CD4-positive, alpha-beta T cell treated with Interleukin-4 for 4 hours (primary cell): Measurements from ENCODE around the gene ZNF580.

Experiments used
- DNase-seq: peaks from one replicate; pipeline ENCODE4 v3.0.0-alpha.2; 2020

The ZNF580 gene

DNA sequence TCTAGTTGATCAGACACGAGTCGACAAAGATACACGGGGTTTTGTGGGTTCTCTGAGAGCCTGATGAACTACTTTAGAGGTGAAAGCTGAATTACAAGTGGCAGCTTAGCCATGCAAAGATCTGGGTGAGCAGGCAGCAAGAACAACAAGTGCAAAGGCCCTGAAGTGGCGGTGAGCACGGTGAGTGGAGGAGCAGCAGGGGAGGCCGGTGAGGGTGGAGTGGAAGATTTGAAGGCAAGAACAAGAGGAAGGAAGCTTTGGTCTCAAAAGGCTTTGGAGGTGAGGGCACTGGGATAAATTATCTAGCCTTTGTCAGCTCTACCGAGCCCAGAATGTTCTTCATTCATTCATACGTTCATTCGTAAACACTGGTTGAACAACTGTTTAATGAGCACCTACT lies 34.0 kb upstream of the ZNF580 start:
- no peak for DNase-seq

DNA sequence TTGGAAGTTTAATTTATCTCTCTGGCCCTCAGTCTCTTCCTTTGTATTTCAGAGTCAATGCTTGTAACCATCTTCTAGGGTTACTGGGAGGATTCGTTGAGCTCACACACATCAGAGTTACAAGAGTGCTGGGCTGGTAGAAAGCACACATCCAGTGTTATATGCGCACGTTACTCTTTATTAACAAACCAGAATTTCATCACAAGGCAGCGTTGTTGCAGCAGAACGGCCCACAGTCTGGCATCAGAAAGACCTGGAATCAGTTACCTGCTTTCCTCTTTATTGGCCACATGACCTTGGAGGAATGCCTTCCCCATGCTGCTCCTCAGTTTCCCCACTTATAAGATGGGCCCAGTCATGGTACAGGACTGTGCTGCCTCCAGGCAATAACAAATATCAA lies 31.5 kb upstream of the ZNF580 start:
- no peak for DNase-seq

DNA sequence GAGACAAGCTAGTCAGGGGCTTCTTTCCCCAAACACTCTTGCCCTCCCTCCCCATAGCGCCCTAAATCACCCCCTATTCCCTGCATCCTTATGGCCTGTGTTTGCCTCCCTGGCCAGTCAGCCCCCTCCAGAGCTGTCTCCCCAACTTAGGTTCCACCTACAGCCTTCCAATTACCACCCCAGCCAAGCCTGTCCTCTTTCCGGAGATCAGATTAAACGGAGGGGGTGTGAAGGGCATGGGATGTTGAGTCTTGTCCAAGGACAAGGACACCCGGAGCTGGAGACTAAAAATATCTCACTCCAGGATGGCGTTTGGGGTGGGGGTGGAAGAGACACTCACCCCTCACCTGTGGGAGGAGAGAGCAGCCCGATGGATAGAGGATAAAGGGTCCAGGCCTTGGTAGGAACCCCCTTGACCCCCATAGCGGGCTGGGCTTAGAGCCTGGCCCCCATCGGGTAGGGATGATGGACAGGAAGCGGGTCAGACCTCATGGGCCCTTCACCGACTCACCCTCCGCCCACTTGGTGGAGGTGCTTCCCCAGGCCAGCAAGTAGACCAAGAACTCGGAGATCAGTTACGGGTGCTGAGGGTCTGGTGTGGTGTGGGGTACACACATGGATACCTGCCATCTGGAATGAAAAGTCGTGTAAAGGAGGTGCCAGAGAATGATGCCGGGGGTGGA lies 29.4 kb upstream of the ZNF580 start:
- no peak for DNase-seq

DNA sequence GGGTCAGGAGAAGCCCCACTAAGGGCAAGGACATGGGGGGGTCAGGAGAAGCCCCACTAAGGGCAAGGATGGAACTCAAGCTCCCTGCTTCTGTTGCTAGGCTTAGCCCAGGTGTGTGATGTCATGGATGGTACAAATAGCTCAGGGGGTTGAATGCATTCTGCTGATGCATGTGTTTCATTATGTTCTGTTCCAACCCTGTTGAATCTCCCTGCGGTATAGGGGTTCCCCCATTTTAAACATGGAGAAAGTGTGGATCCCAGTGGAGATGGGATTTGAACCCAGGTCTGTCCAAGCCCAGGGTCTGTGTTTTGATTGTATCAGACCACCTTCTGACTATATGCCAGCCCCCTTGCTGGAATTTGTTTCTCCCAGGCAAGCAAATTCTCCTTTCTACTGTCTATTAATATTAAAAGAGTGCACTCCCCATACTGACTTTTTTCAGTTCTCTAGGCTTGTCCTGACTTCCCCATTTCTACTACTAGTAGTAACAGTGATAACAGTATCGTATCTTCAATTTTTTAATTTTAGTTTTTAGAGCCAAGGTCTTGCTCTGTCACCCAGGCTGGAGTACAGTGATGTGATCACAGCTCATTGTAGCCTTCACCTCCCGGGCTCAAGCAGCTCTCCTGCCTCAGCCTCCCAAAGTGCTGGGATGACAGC lies 28.7 kb upstream of the ZNF580 start:
- no peak for DNase-seq

DNA sequence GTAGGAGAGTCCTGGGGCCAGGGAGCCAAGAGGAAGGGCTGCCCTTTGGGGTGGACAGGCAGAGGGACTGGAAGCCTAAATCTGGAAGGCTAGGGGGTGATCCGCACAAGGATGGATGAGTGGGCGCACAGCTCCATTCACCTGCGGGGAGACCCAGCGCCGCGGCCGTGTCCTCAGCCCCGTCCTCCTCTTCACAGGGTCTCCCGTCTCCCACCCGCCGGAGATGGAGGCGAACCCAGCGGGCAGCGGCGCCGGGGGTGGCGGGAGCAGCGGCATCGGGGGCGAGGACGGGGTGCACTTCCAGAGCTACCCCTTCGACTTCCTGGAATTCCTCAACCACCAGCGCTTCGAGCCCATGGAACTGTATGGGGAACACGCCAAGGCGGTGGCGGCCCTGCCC lies 27.4 kb upstream of the ZNF580 start:
- DNase-seq, result no peak

DNA sequence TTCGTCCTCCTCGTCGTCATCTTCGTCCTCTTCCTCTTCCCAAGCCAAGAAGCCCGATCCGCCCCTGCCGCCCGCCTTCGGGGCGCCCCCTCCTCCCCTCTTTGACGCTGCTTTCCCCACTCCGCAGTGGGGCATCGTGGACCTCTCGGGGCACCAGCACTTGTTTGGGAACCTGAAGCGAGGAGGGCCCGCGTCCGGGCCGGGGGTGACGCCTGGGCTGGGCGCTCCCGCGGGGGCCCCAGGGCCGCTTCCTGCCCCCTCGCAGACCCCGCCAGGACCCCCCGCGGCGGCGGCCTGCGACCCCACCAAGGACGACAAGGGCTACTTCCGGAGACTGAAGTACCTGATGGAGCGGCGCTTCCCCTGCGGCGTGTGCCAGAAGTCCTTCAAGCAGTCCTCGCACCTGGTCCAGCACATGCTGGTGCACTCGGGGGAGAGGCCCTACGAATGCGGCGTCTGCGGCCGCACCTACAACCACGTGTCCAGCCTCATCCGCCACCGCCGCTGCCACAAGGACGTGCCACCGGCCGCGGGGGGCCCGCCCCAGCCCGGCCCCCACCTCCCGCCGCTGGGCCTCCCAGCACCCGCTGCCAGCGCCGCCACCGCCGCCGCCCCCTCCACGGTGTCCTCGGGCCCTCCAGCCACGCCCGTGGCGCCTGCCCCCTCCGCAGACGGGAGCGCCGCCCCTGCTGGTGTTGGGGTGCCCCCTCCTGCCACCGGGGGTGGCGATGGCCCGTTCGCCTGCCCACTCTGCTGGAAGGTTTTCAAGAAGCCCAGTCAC lies 26.7 kb upstream of the ZNF580 start:
- no peak for DNase-seq

DNA sequence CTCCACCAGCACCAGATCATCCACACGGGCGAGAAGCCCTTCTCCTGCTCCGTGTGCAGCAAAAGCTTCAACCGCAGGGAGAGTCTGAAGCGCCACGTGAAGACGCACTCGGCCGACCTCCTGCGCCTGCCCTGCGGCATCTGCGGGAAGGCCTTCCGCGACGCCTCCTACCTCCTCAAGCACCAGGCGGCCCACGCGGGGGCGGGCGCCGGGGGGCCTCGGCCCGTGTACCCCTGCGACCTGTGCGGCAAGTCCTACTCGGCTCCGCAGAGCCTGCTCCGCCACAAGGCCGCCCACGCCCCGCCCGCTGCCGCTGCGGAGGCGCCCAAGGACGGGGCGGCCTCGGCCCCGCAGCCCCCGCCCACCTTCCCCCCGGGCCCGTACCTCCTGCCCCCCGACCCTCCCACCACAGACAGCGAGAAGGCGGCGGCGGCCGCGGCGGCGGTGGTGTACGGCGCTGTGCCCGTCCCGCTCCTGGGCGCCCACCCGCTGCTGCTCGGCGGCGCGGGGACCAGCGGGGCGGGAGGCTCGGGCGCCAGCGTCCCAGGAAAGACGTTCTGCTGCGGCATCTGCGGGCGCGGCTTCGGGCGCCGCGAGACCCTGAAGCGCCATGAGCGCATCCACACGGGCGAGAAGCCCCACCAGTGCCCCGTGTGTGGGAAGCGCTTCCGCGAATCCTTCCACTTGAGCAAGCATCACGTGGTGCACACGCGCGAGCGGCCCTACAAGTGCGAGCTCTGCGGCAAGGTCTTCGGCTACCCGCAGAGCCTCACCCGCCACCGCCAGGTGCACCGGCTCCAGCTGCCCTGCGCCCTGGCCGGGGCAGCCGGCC lies 25.9 kb upstream of the ZNF580 start:
- DNase-seq, result no peak

DNA sequence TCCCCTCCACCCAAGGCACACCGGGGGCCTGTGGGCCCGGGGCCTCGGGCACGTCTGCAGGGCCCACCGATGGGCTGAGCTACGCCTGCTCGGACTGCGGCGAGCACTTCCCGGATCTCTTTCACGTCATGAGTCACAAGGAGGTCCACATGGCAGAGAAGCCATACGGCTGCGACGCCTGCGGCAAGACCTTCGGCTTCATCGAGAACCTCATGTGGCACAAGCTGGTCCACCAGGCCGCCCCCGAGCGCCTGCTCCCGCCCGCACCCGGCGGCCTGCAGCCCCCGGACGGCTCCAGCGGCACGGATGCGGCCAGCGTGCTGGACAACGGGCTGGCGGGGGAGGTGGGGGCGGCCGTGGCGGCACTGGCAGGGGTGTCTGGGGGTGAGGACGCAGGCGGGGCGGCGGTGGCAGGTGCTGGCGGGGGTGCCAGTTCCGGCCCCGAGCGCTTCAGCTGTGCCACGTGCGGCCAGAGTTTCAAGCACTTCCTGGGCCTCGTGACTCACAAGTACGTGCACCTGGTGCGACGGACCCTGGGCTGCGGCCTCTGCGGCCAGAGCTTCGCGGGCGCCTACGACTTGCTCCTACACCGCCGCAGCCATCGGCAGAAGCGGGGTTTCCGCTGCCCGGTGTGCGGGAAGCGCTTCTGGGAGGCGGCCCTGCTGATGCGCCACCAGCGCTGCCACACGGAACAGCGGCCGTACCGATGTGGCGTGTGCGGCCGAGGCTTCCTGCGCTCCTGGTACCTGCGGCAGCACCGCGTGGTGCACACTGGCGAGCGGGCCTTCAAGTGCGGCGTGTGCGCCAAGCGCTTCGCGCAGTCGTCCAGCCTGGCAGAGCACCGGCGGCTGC lies 25.0 kb upstream of the ZNF580 start:
- DNase-seq, result no peak

DNA sequence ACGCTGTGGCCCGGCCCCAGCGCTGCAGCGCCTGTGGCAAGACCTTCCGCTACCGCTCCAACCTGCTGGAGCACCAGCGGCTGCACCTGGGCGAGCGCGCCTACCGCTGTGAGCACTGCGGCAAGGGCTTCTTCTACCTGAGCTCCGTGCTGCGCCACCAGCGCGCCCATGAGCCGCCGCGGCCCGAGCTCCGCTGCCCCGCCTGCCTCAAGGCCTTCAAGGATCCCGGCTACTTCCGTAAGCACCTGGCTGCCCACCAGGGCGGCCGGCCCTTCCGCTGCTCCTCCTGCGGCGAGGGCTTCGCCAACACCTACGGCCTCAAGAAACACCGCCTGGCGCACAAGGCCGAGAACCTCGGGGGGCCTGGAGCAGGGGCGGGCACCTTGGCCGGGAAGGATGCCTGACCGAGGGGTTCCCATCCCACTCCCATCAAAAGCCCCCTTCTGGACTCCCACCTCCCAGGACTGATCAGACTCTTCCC lies 24.4 kb upstream of the ZNF580 start:
- DNase-seq, result no peak

DNA sequence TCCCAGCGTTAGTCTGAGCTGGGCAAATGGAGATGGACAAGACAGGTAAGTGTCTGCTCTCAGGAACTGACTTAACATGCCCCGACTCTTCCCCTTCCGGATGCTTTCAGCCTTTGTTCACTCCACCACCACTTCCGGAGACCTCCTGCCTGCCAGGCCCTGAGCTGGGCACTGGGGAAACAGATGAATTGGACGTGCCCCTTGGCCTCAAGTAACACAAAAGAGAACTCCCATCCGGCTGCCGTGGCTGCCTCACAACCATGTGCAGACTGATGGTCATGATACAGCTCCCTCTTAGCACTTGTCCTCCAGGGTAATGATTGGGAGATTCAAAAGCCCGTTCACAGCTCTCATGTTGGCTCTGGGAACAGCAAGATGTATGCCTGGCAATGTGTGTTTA lies 23.4 kb upstream of the ZNF580 start:
- DNase-seq, result no peak

DNA sequence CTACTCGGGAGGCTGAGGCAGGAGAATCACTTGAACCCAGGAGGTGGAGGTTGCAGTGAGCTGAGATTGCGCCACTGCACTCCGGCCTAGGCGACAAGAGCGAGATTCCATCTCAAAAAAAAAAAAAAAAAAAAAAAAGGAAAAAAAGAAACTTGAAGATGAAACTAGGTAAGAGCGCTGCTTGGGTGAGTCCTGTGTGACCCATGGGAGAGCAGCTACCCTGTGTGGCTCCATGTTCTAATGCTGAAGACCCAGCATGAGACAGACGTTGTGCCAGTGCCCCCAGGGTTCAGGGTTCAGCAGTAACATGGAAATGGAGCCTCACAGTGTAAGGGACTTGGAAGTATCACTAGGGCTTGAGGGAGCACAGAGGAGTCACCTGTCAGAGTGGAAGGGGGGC lies 22.4 kb upstream of the ZNF580 start:
- no peak for DNase-seq

DNA sequence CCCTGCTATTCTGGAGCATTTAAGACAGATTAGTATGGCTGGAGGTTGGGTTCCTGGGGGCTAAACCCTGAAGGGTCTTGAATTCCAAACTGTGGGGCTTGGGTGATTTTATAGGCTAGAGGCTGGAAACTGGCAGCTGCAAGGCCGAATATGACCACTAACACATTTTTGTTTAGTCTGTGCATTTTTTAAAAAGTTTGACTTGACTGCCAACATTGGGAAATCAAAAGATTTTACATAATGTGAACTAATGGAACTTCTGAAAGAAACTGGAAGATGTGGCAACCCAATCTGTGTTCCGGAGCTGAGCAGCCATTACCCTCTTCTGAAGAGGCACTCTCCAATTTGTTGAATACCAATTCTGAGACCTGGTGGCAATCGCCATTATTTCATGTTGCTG lies 21.5 kb upstream of the ZNF580 start:
- no peak for DNase-seq

DNA sequence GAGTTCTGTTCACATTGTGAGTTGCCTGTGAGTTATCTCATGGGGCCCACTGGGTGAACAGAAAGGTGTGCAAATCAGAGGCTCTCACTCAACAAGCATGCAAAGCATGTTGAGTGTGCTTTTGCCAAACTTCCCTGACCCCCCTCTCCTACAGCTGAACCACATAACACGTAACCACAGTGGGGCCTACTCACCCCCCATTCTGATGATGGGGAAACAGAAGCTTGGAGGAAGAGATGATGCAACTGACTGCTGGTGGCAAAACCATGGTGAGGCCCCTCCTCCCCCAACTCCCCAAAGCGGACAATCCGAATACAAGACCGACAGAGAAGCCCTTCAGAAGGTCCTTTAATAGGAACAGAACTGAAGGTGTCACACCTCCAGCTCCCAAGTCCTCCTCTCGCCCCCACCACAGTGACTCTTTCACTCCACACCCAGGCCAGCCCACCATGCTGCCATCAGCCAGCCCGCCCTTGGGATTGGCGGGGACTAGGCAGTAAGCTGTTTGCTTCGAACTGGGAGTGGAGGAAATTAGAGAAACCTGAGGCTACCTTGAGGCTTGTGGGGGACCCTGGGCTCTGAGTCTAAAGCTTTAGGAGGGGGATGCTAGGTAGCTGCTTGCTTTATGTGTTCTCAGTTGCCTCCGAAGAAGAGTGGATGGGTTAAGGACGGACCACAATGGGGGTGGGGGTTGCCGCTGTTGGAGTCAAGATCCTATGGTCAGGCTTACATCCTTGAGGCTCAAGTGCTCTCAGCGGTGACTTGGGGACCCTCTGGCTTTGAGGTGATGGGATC lies 20.2 kb upstream of the ZNF580 start:
- DNase-seq, result no peak

DNA sequence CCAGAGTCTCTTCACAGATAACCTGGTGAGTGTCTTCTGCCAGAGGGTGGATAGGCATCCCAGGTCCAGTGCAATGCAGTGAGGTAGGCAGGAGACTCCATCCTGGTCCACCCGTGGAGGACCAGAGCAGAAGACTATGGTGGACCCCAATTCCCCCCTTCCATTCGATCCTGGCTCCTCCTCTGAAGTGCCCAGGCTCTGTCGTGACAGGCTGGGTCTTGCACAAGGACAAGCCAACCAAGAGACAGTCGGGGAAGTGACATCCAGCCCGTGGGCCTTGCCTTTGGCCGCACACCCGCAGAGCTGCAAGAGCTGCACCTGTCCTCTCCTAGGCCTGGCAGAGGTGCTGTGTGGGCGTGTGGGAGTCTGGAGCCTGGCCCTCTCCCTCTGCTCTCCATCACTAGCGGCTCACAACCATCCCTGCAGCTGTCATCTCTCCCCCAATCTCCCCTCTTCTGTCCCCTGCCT lies 19.6 kb upstream of the ZNF580 start:
- no peak for DNase-seq

DNA sequence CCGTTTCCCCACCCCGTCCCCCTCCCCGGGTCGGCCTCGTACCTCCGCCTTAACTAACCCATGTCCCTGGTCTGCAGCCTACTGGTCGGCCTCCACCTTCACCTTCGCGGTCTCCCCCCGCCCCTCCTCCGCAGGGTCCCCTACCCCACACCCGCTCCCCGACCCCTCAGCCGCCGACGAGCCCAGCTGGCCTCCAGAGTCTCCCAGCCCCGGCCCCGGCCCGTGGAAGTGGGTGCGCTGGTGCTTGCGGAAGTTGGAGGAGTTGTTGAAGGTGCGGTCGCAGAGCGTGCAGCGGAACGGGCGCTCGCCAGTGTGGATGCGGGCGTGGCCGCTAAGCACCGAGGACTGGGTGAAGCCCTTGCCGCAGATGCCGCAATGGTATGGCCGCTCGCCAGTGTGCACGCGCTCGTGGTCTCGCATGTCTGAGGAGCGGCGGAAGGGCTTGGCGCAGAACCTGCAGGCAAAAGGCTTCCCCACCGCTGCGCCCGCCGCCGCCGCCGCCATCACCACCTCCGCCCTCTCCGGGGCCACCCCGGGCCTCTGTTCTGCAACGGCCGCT lies 19.1 kb upstream of the ZNF580 start:
- DNase-seq, result no peak

DNA sequence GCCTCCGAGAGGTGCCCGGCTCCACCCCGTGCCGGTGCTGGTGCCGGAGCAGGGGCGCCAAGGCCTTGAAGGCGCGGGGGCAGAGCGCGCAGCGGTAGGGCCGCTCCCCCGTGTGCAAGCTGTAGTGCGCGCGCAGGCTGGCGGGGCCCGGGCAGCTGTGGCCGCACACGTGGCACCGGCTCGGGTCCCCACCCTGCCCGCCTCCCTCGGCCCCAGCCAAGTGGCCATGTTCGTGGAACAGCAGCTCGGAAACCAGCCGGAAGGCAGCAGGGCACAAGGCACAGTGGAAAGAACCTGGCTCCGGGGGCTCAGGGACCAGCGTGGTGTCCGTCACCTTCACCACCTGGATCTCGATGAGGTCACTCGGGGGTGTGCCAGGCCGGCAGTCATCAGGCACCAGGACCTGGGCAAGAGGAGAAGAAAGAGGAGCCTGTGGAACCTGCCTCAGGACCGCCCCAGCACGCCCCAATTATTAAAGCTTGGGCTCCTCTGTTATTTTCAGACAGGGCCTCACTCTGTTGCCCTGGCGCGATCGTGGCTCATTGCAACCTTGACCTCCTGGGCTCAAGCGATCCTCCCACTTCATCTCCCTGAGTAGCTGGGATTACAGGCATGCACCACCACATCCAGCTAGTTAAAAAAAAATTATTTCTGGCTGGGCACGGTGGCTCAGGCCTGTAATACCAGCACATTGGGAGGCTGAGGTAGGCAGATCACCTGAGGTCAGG lies 18.4 kb upstream of the ZNF580 start:
- no peak for DNase-seq

DNA sequence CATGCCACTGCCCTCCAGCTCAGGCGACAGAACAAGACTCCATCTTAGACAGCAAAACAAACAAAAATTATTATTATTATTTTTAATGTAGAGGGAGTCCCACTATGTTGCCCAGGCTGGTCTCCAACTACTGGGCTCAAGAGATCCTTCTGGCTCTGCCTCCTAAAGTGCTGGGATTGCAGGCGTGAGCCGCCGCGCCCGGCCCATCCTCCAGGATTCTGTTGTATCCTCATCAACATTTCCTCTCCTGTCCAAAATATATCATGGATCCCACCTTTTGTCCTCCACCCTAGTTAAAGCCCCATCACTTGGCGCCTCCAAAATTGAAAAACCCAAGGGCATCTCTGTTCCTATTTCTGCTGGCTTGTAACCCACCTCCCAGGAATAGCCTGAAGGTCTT lies 17.7 kb upstream of the ZNF580 start:
- no peak for DNase-seq

DNA sequence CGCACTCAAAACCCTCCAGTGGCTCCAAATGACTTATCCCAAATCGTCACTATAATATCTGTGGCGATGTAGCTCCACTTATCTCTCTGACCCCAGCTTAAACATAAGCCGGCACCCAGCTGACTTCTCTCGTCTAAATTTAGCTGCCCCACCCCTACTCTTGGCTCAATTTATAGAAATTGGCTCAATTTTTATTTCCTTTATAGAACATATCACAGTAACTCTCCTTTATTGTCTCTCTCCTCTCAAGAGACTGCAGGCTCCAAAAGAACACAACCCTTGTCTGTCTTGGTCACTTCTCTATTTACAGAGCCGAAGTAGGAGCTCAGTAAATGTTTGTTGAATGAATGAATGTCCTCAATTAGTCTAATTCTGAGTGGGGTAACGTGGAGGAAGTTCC lies 17.2 kb upstream of the ZNF580 start:
- DNase-seq, result no peak

DNA sequence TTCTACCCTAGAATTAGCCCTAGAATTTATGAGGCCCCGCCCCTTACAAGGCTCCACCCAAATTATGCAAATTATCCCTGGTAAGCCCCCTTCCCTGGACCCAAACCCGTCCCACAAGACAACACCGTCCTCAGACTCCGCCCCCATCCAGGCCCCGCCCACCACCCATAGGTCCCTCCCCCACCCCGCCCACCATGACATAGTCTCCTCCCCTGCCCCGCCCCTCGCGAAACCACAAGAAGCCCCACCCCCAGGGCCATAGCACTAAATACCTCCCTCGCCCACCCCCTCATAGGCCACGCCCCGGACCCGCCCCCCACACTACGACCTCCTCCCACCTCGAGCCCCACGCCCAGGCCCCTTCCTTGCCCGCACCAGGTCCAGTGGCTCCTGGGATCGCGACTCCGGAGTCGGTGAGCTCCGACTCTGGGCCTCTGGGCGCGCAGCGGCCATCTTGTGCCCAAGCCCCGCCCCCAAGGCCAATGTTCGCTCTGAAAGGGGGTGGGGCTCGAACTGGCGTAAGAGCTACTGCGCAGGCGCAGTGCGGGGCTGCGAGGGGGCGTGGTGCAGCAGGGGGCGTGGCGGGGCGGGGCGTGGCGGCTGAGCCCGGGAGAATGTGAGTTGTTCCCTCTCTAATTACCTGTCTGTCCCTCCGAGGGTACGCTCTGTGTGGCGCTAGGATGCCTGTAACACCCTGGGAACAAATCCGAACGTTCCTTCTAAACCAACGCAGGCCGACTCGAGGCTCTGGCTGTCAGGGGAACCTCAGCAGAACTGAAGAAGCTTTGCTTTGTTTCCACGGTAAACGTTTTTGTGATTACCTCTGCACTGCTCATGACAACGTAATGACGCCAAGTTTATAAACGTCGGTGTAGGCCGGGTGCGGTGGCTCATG lies 16.4 kb upstream of the ZNF580 start, which contains the start of gene ZNF784:
Gene ZNF784, minus strand, starts transcription at position 458 of the 895 bp plus-strand sequence. Its CDS starts 5 bp downstream, at position 453.
- DNase-seq, result peak; percentile 85
